NCI-H446 (cell line): ENCODE results near the gene CBR4.
"Not testable (repeated sequence)": the region's sequence is repeated elsewhere in the genome, so short reads cannot be mapped to it uniquely, and the experiment has no call there.

Source experiments
- DNase-seq, 2 experiments: peaks; one replicate each; lab custom pipeline; 2025; lab: John Stamatoyannopoulos, UW

CBR4 gene

DNA sequence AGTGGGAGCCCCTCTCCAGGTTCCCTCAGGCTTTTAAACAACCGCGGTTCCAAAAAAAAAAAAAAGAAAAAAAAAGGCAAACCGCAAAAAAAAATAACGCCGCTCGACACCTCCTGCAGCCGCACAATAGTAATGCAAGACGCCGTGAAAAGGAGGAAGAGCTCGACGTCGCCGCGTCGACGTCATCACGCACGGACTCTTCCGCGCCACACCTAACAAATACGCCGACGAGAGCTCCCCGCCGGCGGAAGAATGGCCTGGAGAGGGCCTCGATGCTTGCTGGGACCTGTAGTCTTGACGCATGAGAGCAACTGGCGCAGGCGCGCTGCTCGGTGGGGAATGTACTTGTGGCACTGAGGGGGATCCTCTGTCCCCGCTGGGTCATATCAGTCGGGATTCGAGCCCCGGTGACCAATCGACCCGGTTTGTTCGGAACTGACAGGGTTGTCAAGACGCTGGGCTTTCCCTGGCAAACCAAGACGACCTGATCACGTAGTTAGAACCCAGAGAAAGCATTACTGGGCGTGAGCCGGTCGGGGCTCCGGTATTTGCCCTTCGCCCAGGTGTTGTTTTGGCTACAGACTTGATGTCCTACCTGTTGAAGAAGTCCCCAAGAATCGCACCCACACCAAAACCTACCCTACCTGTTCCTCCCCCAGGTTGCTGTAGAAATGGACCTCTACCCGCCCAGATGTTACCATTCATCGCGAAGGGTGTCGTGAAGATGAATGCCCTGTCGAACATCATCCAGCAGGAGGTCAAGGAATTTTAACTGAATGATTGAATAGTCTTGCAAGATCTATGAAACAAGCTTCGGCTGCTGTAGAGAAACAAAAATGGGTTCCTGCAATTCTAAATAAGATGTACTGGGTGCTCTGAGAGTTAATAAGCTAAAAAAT lies at the start of gene CBR4:
CBR4 (minus strand) TSS at position 131 of the 899 bp plus-strand sequence. CDS start 166 bp downstream, outside the sequence.
- DNase-seq, result peak; percentile 91 to 98

GRCh38 chr4:169059306-169060211 lies 49.5 kb upstream of the CBR4 start:
- no peak for DNase-seq

DNA sequence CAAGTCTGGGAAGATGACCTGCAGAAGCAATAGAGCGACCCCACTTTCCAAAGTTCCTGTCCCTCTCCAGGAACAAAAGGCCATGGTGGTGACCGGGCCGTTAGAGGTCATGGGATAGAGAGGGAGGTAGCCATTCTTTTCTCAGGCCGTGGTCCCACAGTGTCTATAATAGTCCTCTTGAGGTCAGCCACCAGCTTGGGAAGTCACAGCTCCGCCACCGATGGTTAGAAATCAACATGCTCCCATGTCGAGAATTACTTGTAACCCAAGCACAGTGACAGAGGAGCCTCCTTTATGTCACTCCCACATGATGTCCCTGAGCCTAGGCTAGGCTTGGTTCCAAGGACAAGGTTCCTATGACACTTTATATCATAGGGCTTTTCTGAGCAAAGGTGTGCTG lies 48.3 kb upstream of the CBR4 start:
- DNase-seq, result no peak

DNA sequence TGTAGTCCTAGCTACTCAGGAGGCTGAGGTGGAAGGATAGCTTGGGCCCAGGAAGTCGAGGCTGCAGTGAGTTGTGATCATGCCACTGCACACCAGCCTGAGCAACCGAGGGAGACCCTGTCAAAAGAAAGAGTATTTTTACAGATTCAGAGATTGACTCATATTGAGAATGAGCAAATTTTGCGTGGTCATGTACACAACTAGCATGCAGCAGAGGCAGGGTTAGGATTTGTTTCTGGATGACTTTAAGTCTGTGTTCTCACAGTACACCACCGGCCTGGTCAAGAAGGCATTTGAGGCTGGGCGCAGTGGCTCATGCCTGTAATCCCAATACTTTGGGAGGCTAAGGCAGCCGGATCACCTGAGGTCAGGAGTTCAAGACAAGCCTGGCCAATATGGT lies 44.8 kb upstream of the CBR4 start:
- no peak for DNase-seq

GRCh38 chr4:169052594-169052945 lies 42.5 kb upstream of the CBR4 start:
- DNase-seq, result peak in 1 of 2 experiments; percentile 44

- peak; percentile 24 to 63 for DNase-seq
These were observed 41.9 kb upstream of the CBR4 start for GRCh38 chr4:169051761-169052593.

- DNase-seq, result no peak
These were observed 41.1 kb upstream of the CBR4 start for GRCh38 chr4:169050881-169051760.

DNA sequence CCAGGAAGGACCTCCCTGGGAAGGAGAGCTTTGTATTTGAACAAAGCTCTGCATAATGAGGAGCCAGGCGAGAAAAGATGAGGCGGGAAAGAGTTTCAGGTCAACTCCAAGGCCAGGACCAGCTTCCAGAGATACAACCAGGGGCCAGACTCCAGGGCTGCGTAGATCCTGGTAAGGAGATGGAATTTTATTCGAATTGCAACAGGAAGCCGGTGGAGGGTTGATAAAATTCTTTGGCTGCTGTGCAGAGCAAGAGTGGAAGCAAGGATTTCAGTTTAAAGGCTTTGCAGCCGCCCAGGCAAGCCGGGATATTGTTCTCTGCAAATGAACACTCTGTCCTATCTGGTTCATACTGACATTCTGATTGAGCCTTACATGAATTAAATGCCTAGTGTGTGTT lies 40.2 kb upstream of the CBR4 start:
- DNase-seq, result no peak

GRCh38 chr4:169048868-169049414 lies 38.9 kb upstream of the CBR4 start:
- DNase-seq, result no peak

DNA sequence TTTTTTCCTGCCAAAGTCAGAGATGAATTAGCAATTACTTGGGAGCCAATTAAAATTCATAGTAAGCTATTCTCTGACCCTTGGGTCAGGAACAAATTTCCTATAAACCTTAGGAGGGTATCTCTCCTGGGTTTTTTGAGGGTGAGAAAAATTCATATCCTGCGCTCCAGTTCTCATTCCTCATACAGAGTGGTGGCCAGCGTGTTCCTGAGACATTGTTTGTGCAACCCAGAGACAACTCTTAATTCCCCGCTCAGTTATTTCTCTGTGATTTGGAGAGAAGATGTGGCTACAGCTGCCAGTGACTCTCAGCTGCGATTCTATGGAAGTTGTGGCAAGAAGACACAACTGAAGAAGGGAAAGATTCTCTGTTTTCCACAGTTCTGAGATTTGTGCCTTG lies 37.9 kb upstream of the CBR4 start:
- DNase-seq, result no peak

DNA sequence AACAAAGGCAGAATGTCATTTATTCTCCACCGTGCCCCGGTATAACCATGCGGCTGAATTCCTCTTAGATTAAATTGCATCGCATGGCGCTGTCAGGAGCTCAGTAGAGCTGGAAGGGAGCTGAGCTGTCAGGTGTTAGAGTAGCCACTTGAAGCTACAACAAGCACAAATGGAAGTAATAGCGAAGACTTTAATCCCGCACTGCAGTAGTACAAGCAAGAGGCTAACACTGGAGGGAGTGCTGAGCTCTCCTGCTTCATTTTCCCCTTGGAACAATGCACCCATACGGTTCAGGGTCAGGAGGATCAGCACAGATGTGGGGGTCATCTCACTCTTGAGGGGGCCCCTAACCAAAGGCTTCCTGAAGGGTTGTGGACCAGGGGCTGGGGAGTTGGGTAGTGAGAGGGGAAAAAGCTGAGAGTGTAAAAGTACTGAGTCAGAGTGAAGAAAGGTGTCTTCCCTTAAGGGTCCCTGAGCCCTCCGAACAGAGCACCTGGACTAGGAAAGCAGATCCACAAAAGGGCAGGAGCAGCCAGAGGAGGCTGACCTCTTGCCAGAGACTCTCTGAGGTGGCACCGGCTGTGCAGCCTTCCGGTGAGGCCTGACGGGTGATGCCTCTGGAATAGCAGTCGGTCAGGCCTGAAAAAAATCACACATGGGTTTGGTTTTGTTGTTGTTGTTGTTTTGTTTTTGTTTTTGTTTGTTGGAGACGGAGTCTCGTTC lies 36.0 kb upstream of the CBR4 start:
- DNase-seq, result no peak

- DNase-seq, result no peak
These were observed 34.8 kb upstream of the CBR4 start for GRCh38 chr4:169044714-169045447.

- DNase-seq, result no peak
These were observed 32.6 kb upstream of the CBR4 start for GRCh38 chr4:169042608-169043007.

DNA sequence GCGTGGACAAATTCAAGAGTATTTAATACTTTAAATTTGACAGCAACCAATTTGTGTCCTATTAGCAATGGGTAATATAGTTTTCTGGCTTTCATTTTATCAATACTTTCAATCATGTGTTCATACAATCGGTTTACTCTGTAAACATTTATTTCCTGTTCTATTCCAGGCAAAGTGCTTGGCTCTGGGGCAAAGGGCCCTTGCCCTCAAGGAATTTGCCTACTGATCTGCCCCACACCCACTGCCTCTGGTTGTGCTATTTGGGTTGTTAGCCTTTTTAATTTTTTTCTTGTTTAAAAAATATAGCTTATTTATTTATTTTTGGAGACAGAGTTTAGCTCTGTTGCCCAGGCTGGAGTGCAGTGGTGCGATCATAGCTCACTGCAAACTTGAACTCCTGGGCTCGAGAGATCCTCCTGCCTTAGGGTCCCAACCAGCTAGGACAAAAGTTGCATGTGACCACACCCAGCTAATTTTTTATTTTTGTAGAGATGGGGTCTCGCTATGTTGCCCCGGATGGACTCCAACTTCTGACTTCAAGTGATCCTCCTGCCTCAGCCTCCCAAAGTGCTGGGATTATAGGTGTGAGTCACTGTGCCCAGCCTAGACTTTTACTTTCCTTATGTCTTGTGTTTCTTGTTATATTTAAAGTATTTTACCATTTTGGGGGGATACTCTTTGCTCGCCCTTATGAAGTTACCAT lies 30.7 kb upstream of the CBR4 start:
- DNase-seq, result no peak

- no peak for DNase-seq
These were observed 29.3 kb upstream of the CBR4 start for GRCh38 chr4:169039251-169039954.

GRCh38 chr4:169037506-169037905 lies 27.5 kb upstream of the CBR4 start:
- no peak for DNase-seq

GRCh38 chr4:169035871-169036620 lies 26.0 kb upstream of the CBR4 start:
- DNase-seq, result not testable (repeated sequence)
